ENCODE data around the gene TALDO1.

TALDO1 gene

GRCh38 chr11:777288-778255 is 30.3 kb downstream of the TALDO1 start, which contains the start of gene GATD1:
Gene GATD1 (minus strand): TSS chr11:777487. CDS start chr11:777462, 25 bp downstream.
- DNase-seq (ENCODE audit: insufficient read length, low spot score) (peak; percentile 94), FAIRE-seq (no peak)
- TF ChIP-seq, protein P1, sequence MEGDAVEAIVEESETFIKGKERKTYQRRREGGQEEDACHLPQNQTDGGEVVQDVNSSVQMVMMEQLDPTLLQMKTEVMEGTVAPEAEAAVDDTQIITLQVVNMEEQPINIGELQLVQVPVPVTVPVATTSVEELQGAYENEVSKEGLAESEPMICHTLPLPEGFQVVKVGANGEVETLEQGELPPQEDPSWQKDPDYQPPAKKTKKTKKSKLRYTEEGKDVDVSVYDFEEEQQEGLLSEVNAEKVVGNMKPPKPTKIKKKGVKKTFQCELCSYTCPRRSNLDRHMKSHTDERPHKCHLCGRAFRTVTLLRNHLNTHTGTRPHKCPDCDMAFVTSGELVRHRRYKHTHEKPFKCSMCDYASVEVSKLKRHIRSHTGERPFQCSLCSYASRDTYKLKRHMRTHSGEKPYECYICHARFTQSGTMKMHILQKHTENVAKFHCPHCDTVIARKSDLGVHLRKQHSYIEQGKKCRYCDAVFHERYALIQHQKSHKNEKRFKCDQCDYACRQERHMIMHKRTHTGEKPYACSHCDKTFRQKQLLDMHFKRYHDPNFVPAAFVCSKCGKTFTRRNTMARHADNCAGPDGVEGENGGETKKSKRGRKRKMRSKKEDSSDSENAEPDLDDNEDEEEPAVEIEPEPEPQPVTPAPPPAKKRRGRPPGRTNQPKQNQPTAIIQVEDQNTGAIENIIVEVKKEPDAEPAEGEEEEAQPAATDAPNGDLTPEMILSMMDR (IDR thresholded peaks at IDR 0.05; ENCODE audit: insufficient read depth, missing control alignments) = no peak

DNA sequence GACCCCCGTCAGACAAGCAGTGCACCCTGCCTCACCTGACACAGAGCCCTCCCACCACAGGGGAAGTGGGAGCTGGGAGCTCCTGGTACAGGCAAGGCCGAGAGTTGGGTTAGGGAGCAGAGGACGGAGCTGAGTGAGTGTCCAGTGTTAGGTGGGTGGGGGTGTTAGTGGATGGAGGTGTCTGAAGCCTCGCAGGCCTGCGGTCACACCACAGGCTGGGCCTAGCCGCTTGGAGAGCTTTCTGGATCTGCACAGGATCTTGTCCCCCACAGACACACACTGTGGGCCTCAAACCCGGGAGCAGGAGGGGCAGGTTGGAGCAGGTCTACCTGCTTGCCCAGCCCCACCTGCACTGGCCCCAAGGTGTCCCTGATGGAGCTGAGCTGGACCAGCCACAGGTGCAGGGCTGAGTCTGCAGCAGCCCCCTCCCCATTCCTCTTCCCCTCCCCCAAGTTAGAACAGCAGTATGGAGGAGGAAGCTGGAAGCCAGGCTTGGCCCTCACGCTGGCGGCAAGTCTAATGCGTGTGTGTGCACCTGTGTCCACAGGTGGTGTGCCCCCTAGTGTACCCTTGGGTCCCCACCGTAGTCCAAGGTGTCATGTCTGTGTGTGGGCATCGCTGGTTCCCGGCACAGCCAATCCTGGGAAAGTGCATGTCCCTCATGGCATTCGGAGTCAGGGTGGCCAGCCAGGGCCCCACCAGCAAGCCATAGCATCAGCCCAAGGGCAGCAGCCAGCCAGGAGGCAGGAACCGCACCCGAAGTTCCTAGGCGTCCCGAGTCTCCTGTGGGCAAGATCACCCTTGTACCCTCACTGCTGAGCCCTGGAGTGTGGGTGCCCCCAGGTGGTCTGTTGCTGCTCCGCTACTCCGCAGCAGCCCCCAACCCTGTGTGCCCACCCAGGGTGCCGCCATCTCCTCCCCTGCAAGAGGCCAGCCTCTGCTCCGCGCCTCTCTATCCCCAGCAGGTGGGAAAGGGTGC is 32.0 kb downstream of the TALDO1 start:
- TF ChIP-seq, protein P1 (IDR thresholded peaks at IDR 0.05; ENCODE audit: insufficient read depth, missing control alignments) = no peak

GRCh38 chr11:779955-780532 is 32.8 kb downstream of the TALDO1 start:
- FAIRE-seq (no peak), DNase-seq (ENCODE audit: insufficient read length, low spot score) (no peak)
- TF ChIP-seq, protein P1 (IDR thresholded peaks at IDR 0.05; ENCODE audit: insufficient read depth, missing control alignments) = no peak

More for the DNA sequence above, 32.0 kb downstream of the TALDO1 start:
- no peak for FAIRE-seq
- no peak for DNase-seq (ENCODE audit: insufficient read length, low spot score)

DNA sequence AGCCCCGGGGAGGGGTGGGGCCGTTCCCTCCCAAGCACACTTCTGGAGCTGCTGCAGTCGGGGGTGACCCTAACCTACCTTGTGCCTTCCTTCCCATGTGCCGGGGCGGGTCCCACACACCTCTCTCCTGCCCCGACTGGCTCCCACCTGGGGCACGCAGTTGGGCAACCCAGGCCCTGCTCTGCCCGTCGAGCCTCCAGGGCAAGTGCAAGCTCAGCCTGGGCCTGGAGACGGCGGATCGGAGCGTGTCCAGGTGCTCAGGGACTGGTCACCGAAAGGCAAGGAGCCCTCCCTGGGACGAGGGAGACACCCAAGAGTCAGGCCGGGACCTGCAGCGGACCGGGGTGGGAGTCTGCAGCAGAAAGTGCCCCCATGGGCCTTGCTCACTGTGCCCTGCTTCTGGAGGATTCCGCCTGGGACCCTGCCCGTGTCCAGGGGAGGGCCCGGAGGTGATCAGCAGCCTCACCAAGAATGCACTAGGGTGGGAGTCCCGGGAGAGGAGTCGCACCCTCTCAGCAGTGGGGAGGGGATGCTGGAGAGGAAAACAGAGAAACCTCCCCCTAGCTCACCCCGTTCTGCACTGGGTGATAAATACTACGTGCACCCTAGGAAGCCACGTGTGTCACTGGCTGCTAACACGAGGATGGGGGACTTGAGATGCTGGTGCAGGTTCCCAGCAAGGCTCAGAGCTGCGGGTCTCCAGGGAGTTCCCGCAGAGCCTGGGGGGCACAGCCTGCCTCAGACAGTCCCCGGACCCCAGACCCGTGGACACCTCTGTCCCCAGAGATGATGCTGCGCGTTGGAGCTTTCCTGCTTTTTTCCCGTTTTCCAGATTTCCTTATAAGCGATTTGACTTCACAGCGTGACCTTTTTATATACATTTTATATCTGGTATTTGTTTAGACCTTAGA is 35.3 kb downstream of the TALDO1 start:
- TF ChIP-seq, protein P1 (IDR thresholded peaks at IDR 0.05; ENCODE audit: insufficient read depth, missing control alignments) = no peak
- FAIRE-seq = no peak
- DNase-seq (ENCODE audit: insufficient read length, low spot score) = no peak

DNA sequence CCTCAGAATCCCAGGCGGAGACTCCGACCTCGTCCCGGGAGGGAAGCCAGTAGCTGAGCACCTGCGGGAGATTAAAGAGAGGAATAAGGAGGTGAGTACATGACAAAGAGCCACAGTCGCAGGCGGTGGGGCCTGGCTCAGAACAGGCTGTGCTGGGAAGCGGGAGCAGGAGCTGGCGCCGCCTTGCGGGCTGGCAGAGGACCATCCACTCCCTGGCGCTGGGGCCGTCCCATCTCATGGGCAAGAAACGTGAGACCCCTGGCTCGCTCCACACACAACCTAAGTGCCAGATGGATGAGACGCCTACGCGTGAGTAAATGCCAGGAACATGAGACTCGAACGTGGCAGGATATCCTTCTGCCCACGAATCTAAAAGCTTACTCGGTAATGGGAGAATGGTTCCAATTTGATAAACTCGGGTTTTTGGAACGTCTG is 36.3 kb downstream of the TALDO1 start:
- FAIRE-seq = no peak
- TF ChIP-seq, protein P1 (IDR thresholded peaks at IDR 0.05; ENCODE audit: insufficient read depth, missing control alignments) = peak; percentile 85

More for the DNA sequence above, 36.3 kb downstream of the TALDO1 start:
- DNase-seq (ENCODE audit: insufficient read length, low spot score) = peak; percentile 48

All from D721Med (cell line).